Esophagus muscularis mucosa (tissue), 4 donors: ENCODE data around the gene ACOD1. TPM values are rescaled to one million over a fixed set of nuclear protein-coding genes. Genes with fewer than 3 reads are reported as not detected.

Experiments used
- DNase-seq: peaks from one replicate; pipeline ENCODE4 v3.0.0-alpha.2; 2017; ENCODE audit errors: extremely low spot score
- H3K27ac ChIP-seq, 4 donors: fragments of 200-600 bp; sonication (generic); replicated peaks in 1 of 4; 1 replicate in 3 of 4; 2 replicates in 1 of 4; pipeline ENCODE4 v1.5.1; 2016 to 2019; ENCODE audit warnings: mild to moderate bottlenecking in 1 of 4
- H3K27me3 ChIP-seq, 4 donors: fragments of 200-600 bp; sonication (generic); one replicate each; pipeline versions ENCODE4 v1.5.1 to v1.6.0; 2016 to 2019
- H3K36me3 ChIP-seq, 4 donors: fragments of 200-600 bp; sonication (generic); one replicate each; pipeline ENCODE4 v1.5.1; 2016 to 2019
- H3K4me1 ChIP-seq, 4 donors: fragments of 200-600 bp; sonication (generic); one replicate each; pipeline ENCODE4 v1.5.1; 2016 to 2019
- H3K4me3 ChIP-seq, 4 donors: fragments of 200-600 bp; sonication (generic); 1 replicate in 2 of 4; 2 replicates in 2 of 4; pipeline ENCODE4 v1.5.1; 2016 to 2019; ENCODE audit warnings: mild to moderate bottlenecking in 4 of 4, moderate library complexity in 1 of 4
- H3K9me3 ChIP-seq, 4 donors: fragments of 200-600 bp; sonication (generic); 1 replicate in 3 of 4; 2 replicates in 1 of 4; pipeline ENCODE4 v1.5.1; 2016 to 2019
- CTCF ChIP-seq, 3 experiments: fragments of 200-600 bp in 2 of 3; fragments of 450-650 bp in 1 of 3; sonication (generic) in 2 of 3; IDR thresholded peaks; one replicate each; pipeline ENCODE4 v1.5.1; 2017 to 2019; ENCODE audit warnings: antibody characterized with exemption in 3 of 3, mild to moderate bottlenecking in 2 of 3, moderate library complexity in 1 of 3
- EP300 ChIP-seq: sonication (generic); formaldehyde crosslinking; IDR thresholded peaks from one replicate; pipeline ENCODE4 v1.6.1; 2017; ENCODE audit warnings: antibody characterized with exemption
- POLR2A ChIP-seq: fragments of 450-650 bp; IDR thresholded peaks from one replicate; pipeline ENCODE4 v1.6.1; 2017; ENCODE audit warnings: antibody characterized with exemption, moderate library complexity, mild to moderate bottlenecking, low read depth
- POLR2AphosphoS5 ChIP-seq, 2 donors: sonication (generic); formaldehyde crosslinking; IDR thresholded peaks; one replicate each; pipeline ENCODE4 v1.6.1; 2017; ENCODE audit warnings: antibody characterized with exemption in 2 of 2
- WGBS: methylation state at CpG from one replicate; pipeline ENCODE4 v1.1.5; 2018; 5-methylcytosine and 5-hydroxymethylcytosine counted together
- intact Hi-C: fragments of 100-400 bp; cut with DNase I; formaldehyde crosslinking; loops from one replicate; pipeline ENCODE4 v1.15.1; 2023
- total RNA-seq, 4 donors: library from RNA; depleted of rRNA; stranded (reverse); fragments of >200 nt; gene quantifications; one replicate each; pipeline versions ENCODE4 v1.1.0 to v1.2.1, GENCODE V29; 2016

The ACOD1 gene
- total RNA-seq, 4 donors from 2014 or later = not detected

DNA sequence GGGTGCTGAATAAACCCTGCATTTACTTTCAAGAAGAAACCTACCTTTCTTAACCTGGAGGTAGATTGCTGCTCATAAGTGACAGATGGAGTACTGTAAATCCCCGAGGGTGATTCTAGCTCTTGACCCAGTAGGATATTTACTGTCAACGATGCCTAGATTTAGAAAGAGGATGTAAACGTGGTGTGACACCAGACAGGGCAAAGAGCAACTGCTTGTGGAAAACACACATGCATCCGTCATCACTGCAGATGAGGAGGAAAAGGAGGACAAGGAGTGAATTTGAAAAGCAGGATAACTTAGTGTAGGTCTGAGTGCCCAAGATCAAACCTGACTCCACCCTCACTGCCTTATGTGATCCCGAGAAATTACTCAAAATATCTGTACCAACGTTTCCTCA is 33.8 kb downstream of the ACOD1 start:
- no peaks in the 10 kb centered on the region for H3K36me3 ChIP-seq
- 67% methylated on average over 6 of the region's 6 CpGs for WGBS
- H3K27ac ChIP-seq = no peak overlapping the region
- TF ChIP-seq EP300 = no peak
- TF ChIP-seq CTCF (IDR thresholded peaks at IDR 0.05) = no peak
- TF ChIP-seq POLR2A = no peak
- TF ChIP-seq POLR2AphosphoS5 (IDR thresholded peaks at IDR 0.05) = no peak
- no peak overlapping the region for H3K4me3 ChIP-seq
- H3K9me3 ChIP-seq = no peaks in the 10 kb centered on the region
- intact Hi-C loops = loop anchor here (5.0 kb wide), 1 partner anchor 1110 kb away; no protein-coding TSS in a partner anchor
- DNase-seq = peak; percentile 21
- peaks cover 10 to 11% (median 11%) of the 10 kb centered on the region in 4 donors for H3K4me1 ChIP-seq
- no peaks in the 10 kb centered on the region for H3K27me3 ChIP-seq

DNA sequence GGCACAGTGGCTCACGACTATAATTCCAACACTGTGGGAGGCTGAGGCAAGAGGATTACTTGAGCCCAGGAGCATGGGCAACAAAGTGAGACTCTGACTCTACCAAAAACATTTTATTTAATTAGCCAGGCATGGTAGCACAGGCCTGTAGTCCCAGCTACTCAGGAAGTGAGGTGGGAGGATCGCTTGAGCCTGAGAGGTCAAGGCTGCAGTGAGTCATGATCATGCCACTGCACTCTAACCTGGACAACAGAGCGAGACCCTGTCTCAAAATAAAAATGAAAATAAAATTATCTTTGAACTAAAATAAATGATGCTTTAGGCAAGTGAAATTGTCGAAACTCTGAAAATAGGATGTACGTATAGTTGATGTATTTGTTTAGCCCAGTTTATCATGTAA is 35.4 kb downstream of the ACOD1 start:
- H3K27me3 ChIP-seq = no peaks in the 10 kb centered on the region
- H3K27ac ChIP-seq = no peak overlapping the region
- H3K4me1 ChIP-seq = peaks cover 10 to 11% (median 11%) of the 10 kb centered on the region in 4 donors
- H3K36me3 ChIP-seq = no peaks in the 10 kb centered on the region
- intact Hi-C loops = loop anchor here (5.0 kb wide), 1 partner anchor 1111 kb away; no protein-coding TSS in a partner anchor
- 90% methylated on average over 5 of the region's 5 CpGs for WGBS
- DNase-seq = no peak
- no peaks in the 10 kb centered on the region for H3K9me3 ChIP-seq
- TF ChIP-seq POLR2AphosphoS5 (IDR thresholded peaks at IDR 0.05) = no peak
- no peak for TF ChIP-seq EP300
- TF ChIP-seq POLR2A = no peak
- no peak for TF ChIP-seq CTCF (IDR thresholded peaks at IDR 0.05)
- no peak overlapping the region for H3K4me3 ChIP-seq

GRCh38 chr13:76991432-76991795 is 43.1 kb downstream of the ACOD1 start:
- no peak for DNase-seq
- H3K9me3 ChIP-seq = no peaks in the 10 kb centered on the region
- H3K4me3 ChIP-seq = peak overlapping the region; percentile 62 to 96 (median 94)
- peaks cover 14 to 29% (median 27%) of the 10 kb centered on the region in 4 donors for H3K4me1 ChIP-seq
- H3K27me3 ChIP-seq = no peaks in the 10 kb centered on the region
- intact Hi-C loops = loop anchor here (5.0 kb wide), 1 partner anchor 36 kb away; the partner anchor contains the start of gene FBXL3
- TF ChIP-seq CTCF (IDR thresholded peaks at IDR 0.05) = no peak
- TF ChIP-seq POLR2A = no peak
- TF ChIP-seq EP300 = no peak
- H3K36me3 ChIP-seq = peaks cover 0 to 14% (median 5%) of the 10 kb centered on the region in 4 donors
- 37% methylated on average over 15 of the region's 15 CpGs for WGBS
- peak overlapping the region; percentile 88 to 98 (median 94) for H3K27ac ChIP-seq

- peaks cover 0 to 20% (median 10%) of the 10 kb centered on the region in 4 donors for H3K36me3 ChIP-seq
- H3K9me3 ChIP-seq = no peaks in the 10 kb centered on the region
- peaks cover 14 to 29% (median 27%) of the 10 kb centered on the region in 4 donors for H3K4me1 ChIP-seq
- TF ChIP-seq POLR2AphosphoS5 (IDR thresholded peaks at IDR 0.05) (peak; percentile 99), POLR2A (peak; percentile 92), EP300 (no peak), CTCF (IDR thresholded peaks at IDR 0.05) (peak in 1 of 3 experiments; percentile 16)
- peak within 1 kb of the TSS; percentile 88 to 98 (median 94) for H3K27ac ChIP-seq
- peak within 1 kb of the TSS; percentile 62 to 96 (median 94) for H3K4me3 ChIP-seq
- no peaks in the 10 kb centered on the region for H3K27me3 ChIP-seq
- intact Hi-C loops = loop anchor here (5.0 kb wide), 1 partner anchor 35 kb away; the partner anchor contains the start of gene FBXL3
- 2% methylated on average over 43 of the region's 73 CpGs for WGBS
- DNase-seq = peak; percentile 97
Observed at GRCh38 chr13:76991796-76992547, 43.7 kb downstream of the ACOD1 start, which contains the start of gene CLN5. TSS of gene CLN5 (plus strand) at chr13:76992081. CDS start at chr13:76992099, 18 bp downstream.
